HEK293 (cell line): Measurements from ENCODE around the gene MYO1D.

Experiments used
- GLIS1 ChIP-seq: fragments of 450-650 bp; formaldehyde crosslinking; IDR thresholded peaks from 2 replicates; pipeline ENCODE4 v1.5.1; 2016; ENCODE audit warnings: missing biosample characterization, missing genetic modification characterization
- PRDM1 ChIP-seq: fragments of 450-650 bp; formaldehyde crosslinking; IDR thresholded peaks from 2 replicates; pipeline ENCODE4; 2016; ENCODE audit warnings: missing biosample characterization, missing genetic modification characterization
- SETDB1 ChIP-seq: IDR thresholded peaks from one replicate; pipeline ENCODE4 v1.6.1; 2017; ENCODE audit warnings: mild to moderate bottlenecking, low read length, moderate library complexity, mixed read lengths; ENCODE audit not compliant: insufficient read length
- ZBTB17 ChIP-seq: fragments of 450-650 bp; formaldehyde crosslinking; IDR thresholded peaks from 2 replicates; pipeline ENCODE4 v1.5.1; 2016; ENCODE audit warnings: missing biosample characterization, missing genetic modification characterization
- ZNF560 ChIP-seq: fragments of 450-650 bp; formaldehyde crosslinking; IDR thresholded peaks from 2 replicates; pipeline ENCODE4 v1.5.1; 2017; ENCODE audit warnings: missing biosample characterization, missing genetic modification characterization, borderline replicate concordance
- ZNF621 ChIP-seq: fragments of 450-650 bp; formaldehyde crosslinking; IDR thresholded peaks from 2 replicates; pipeline ENCODE4 v1.5.1; 2017; ENCODE audit warnings: missing biosample characterization, missing genetic modification characterization
- ZNF768 ChIP-seq: fragments of 450-650 bp; formaldehyde crosslinking; IDR thresholded peaks from 2 replicates; pipeline ENCODE4 v1.5.1; 2018; ENCODE audit warnings: missing biosample characterization, mild to moderate bottlenecking, missing genetic modification characterization
- TF ChIP-seq, protein P1 (sequence below): fragments of 450-650 bp; formaldehyde crosslinking; IDR thresholded peaks from 2 replicates; pipeline ENCODE4 v1.5.1; 2016; ENCODE audit warnings: missing biosample characterization, missing genetic modification characterization

DNA sequence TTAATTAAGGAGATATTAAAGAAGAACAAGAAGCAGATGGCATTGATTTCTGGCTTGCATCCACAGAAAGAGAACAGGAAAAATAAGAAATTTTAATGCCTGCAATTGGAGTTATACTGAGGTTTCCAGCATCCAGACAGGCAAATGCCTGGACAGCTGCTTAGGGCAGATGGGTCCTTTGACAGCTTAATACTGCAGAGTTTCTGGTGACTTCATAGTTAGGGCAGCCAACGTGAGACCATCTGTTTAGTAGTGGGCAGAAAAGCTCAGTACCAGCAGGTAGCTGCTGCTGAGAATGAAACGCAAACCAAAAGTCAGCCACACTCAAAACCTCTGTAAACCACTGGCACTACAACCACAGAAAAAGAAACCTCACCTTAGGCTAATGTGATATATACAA, 280.3 kb downstream of the MYO1D start:
- TF ChIP-seq SETDB1 (no peak), GLIS1 (tag by site-specific recombination) (no peak), ZNF621 (tag by site-specific recombination) (no peak), ZNF560 (no peak), ZBTB17 (tag by site-specific recombination) (no peak), ZNF768 (tag by site-specific recombination) (no peak), PRDM1 (tag by site-specific recombination) (no peak)
- TF ChIP-seq, protein P1, sequence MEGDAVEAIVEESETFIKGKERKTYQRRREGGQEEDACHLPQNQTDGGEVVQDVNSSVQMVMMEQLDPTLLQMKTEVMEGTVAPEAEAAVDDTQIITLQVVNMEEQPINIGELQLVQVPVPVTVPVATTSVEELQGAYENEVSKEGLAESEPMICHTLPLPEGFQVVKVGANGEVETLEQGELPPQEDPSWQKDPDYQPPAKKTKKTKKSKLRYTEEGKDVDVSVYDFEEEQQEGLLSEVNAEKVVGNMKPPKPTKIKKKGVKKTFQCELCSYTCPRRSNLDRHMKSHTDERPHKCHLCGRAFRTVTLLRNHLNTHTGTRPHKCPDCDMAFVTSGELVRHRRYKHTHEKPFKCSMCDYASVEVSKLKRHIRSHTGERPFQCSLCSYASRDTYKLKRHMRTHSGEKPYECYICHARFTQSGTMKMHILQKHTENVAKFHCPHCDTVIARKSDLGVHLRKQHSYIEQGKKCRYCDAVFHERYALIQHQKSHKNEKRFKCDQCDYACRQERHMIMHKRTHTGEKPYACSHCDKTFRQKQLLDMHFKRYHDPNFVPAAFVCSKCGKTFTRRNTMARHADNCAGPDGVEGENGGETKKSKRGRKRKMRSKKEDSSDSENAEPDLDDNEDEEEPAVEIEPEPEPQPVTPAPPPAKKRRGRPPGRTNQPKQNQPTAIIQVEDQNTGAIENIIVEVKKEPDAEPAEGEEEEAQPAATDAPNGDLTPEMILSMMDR (tag by site-specific recombination): no peak
